Panc1 (cell line): Measurements from ENCODE around the gene SMURF1. TPM values are rescaled to one million over a fixed set of nuclear protein-coding genes. Genes with fewer than 3 reads are reported as not detected.

Experiments used
- ATAC-seq: fragments of 200-7000 bp; cut with Tn5 transposase; 2 replicates; pipeline ENCODE4 v1.9.1; 2020; ENCODE audit warnings: mild to moderate bottlenecking, moderate library complexity
- BruUV-seq: library from RNA; stranded (reverse); fragments of 400-500 nt; replicated peaks from 2 replicates; lab custom pipeline; 2021; lab: Mats Ljungman, UMichigan
- CTCF ChIA-PET: fragments of 300-600 bp; sonication (Branson Sonifier 250); formaldehyde crosslinking; loops from one replicate; lab custom pipeline; 2022; ENCODE audit warnings: antibody characterized with exemption; lab: Charles Lee
- POLR2A ChIA-PET: fragments of 300-600 bp; sonication (Branson Sonifier 250); formaldehyde crosslinking; loops from one replicate; lab custom pipeline; 2022; ENCODE audit warnings: antibody characterized with exemption; lab: Charles Lee
- DNase-seq: peaks from one replicate; pipeline ENCODE4 v3.0.0-alpha.2; 2010; ENCODE audit warnings: low read depth, low spot score
- H3K27ac ChIP-seq: 2 replicates; pipeline ENCODE4 v1.5.1; 2011; ENCODE audit warnings: mild to moderate bottlenecking, low read length, inconsistent platforms
- H3K27me3 ChIP-seq: fragments of 200-500 bp; sonication (Bioruptor generic); 2 replicates; pipeline ENCODE4 v1.6.0; 2014; ENCODE audit warnings: low read length, inconsistent platforms; ENCODE audit not compliant: control insufficient read depth, insufficient read depth
- H3K36me3 ChIP-seq: fragments of 200-500 bp; sonication (Bioruptor generic); 2 replicates; pipeline ENCODE4 v1.5.1; 2014; ENCODE audit warnings: inconsistent platforms, mild to moderate bottlenecking, low read length, moderate library complexity; ENCODE audit not compliant: control insufficient read depth, insufficient read depth
- H3K4me1 ChIP-seq: 2 replicates; pipeline ENCODE4 v1.5.1; 2011; ENCODE audit warnings: inconsistent platforms, mild to moderate bottlenecking, low read length, moderate library complexity; ENCODE audit not compliant: control insufficient read depth, insufficient read depth
- H3K4me3 ChIP-seq, 2 experiments: 2 replicates each; pipeline ENCODE4 v1.5.1; 2011 to 2012; ENCODE audit warnings: low read depth in 2 of 2, low read length in 2 of 2, mild to moderate bottlenecking in 2 of 2, inconsistent platforms in 1 of 2, moderate library complexity in 1 of 2
- H3K9me3 ChIP-seq: fragments of 200-500 bp; sonication (Bioruptor generic); 2 replicates; pipeline ENCODE4 v1.5.1; 2014; ENCODE audit warnings: low read depth, mild to moderate bottlenecking, inconsistent platforms, low read length, moderate library complexity; ENCODE audit not compliant: control insufficient read depth, insufficient read depth
- POLR2AphosphoS5 ChIP-seq: IDR thresholded peaks from 2 replicates; pipeline ENCODE4 v1.6.1; 2012; ENCODE audit warnings: mild to moderate bottlenecking, low read depth, low read length, moderate library complexity
- REST ChIP-seq, 2 experiments: IDR thresholded peaks; 2 replicates each; pipeline ENCODE4 v1.6.1; 2011 to 2012; ENCODE audit warnings: low read depth in 2 of 2, control low read depth in 1 of 2, low read length in 1 of 2, mild to moderate bottlenecking in 1 of 2, moderate library complexity in 1 of 2; ENCODE audit not compliant: insufficient read depth in 1 of 2
- SIN3A ChIP-seq: IDR thresholded peaks from 2 replicates; pipeline ENCODE4 v1.6.1; 2012; ENCODE audit warnings: low read depth, mild to moderate bottlenecking, low read length, moderate library complexity, borderline replicate concordance; ENCODE audit not compliant: insufficient read depth
- TCF7L2 ChIP-seq: IDR thresholded peaks from 2 replicates; pipeline ENCODE4 v1.6.1; 2011; ENCODE audit warnings: mild to moderate bottlenecking, low read depth, low read length, inconsistent platforms
- in situ Hi-C: cut with HindIII; loops from 2 replicates; pipeline ENCODE4 v1.10.0; 2016; ENCODE audit warnings: low sequenced_read_pairs, low pct_unique_long_range_greater_than_20kb
- intact Hi-C: fragments of 100-400 bp; cut with micrococcal nuclease; formaldehyde crosslinking; loops from one replicate; pipeline ENCODE4 v1.10.0; 2022; ENCODE audit not compliant: unreplicated experiment
- total RNA-seq: library from RNA; stranded (reverse); gene quantifications from one replicate; pipeline ENCODE4 v1.2.1, GENCODE V29; 2021; ENCODE audit not compliant: unreplicated experiment
- TF ChIP-seq, protein P1 (sequence below): fragments of 450-650 bp; IDR thresholded peaks from 2 replicates; pipeline ENCODE4 v1.5.1; 2017; ENCODE audit warnings: mild to moderate bottlenecking

SMURF1 gene
- total RNA-seq, 1 experiment from 2014 or later: 47.0 TPM

GRCh38 chr7:99006739-99007424 is 137.0 kb downstream of the SMURF1 start:
- ChIA-PET CTCF (no interaction called here), POLR2A (no interaction called here)
- DNase-seq (no peak), ATAC-seq (no peak)
- in situ Hi-C loops: no loop called here
- no TSS peak for BruUV-seq
- no peaks in the 10 kb centered on the region for H3K27me3 ChIP-seq
- no peak overlapping the region for H3K27ac ChIP-seq
- H3K4me3 ChIP-seq: no peak overlapping the region
- no peaks in the 10 kb centered on the region for H3K4me1 ChIP-seq
- intact Hi-C loops: no loop called here
- no peaks in the 10 kb centered on the region for H3K9me3 ChIP-seq
- H3K36me3 ChIP-seq: peaks cover 15% of the 10 kb centered on the region
- TF ChIP-seq REST (IDR thresholded peaks at IDR 0.05; ENCODE audit: insufficient read depth in 1 of 2, low read depth in 2 of 2, low read length in 1 of 2) (no peak), POLR2AphosphoS5 (no peak)

- H3K4me3 ChIP-seq: no peak overlapping the region
- ATAC-seq (no peak), DNase-seq (no peak)
- H3K27me3 ChIP-seq: no peaks in the 10 kb centered on the region
- intact Hi-C loops: no loop called here
- H3K27ac ChIP-seq: no peak overlapping the region
- in situ Hi-C loops: no loop called here
- ChIA-PET CTCF (no interaction called here), POLR2A (no interaction called here)
- peaks cover 12% of the 10 kb centered on the region for H3K36me3 ChIP-seq
- BruUV-seq: no TSS peak
- TF ChIP-seq REST (IDR thresholded peaks at IDR 0.05; ENCODE audit: insufficient read depth in 1 of 2, low read depth in 2 of 2, low read length in 1 of 2) (no peak), POLR2AphosphoS5 (no peak), TCF7L2 (no peak), SIN3A (no peak)
- TF ChIP-seq, protein P1, sequence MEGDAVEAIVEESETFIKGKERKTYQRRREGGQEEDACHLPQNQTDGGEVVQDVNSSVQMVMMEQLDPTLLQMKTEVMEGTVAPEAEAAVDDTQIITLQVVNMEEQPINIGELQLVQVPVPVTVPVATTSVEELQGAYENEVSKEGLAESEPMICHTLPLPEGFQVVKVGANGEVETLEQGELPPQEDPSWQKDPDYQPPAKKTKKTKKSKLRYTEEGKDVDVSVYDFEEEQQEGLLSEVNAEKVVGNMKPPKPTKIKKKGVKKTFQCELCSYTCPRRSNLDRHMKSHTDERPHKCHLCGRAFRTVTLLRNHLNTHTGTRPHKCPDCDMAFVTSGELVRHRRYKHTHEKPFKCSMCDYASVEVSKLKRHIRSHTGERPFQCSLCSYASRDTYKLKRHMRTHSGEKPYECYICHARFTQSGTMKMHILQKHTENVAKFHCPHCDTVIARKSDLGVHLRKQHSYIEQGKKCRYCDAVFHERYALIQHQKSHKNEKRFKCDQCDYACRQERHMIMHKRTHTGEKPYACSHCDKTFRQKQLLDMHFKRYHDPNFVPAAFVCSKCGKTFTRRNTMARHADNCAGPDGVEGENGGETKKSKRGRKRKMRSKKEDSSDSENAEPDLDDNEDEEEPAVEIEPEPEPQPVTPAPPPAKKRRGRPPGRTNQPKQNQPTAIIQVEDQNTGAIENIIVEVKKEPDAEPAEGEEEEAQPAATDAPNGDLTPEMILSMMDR: no peak
- no peaks in the 10 kb centered on the region for H3K4me1 ChIP-seq
- H3K9me3 ChIP-seq: no peaks in the 10 kb centered on the region
These were observed 138.1 kb downstream of the SMURF1 start for GRCh38 chr7:99005776-99006175.
